Muscle layer of duodenum (tissue), 2 donors: ENCODE results near the gene PAM16.
"Not testable (repeated sequence)": the region's sequence is repeated elsewhere in the genome, so short reads cannot be mapped to it uniquely, and the experiment has no call there.

ENCODE experiments used
- H3K27ac ChIP-seq: one replicate; pipeline ENCODE4 v1.7.0; 2013; ENCODE audit warnings: mild to moderate bottlenecking, low read length
- H3K27me3 ChIP-seq: one replicate; pipeline ENCODE4 v1.7.0; 2013; ENCODE audit warnings: low read depth, mild to moderate bottlenecking, control low read depth, low read length
- H3K36me3 ChIP-seq, 2 donors: one replicate each; pipeline ENCODE4 v1.7.0; 2013; ENCODE audit warnings: low read length in 2 of 2, control low read depth in 1 of 2, mild to moderate bottlenecking in 1 of 2; ENCODE audit not compliant: insufficient read depth in 2 of 2, control insufficient read depth in 1 of 2
- H3K4me1 ChIP-seq, 2 donors: one replicate each; pipeline ENCODE4 v1.7.0; 2013; ENCODE audit warnings: low read length in 2 of 2, mild to moderate bottlenecking in 2 of 2, control low read depth in 1 of 2, moderate library complexity in 1 of 2; ENCODE audit not compliant: insufficient read depth in 2 of 2, control insufficient read depth in 1 of 2
- H3K4me3 ChIP-seq, 2 donors: one replicate each; pipeline ENCODE4 v1.7.0; 2013; ENCODE audit warnings: low read length in 2 of 2, low read depth in 1 of 2, mild to moderate bottlenecking in 1 of 2
- H3K9me3 ChIP-seq, 2 donors: one replicate each; pipeline ENCODE4 v1.7.0; 2013; ENCODE audit warnings: low read length in 2 of 2, control low read depth in 1 of 2, mild to moderate bottlenecking in 1 of 2; ENCODE audit not compliant: control insufficient read depth in 1 of 2
- donor health status: healthy.

PAM16 gene

GRCh38 chr16:4350787-4351659, at the start of gene PAM16:
Gene PAM16 (minus strand): TSS chr16:4351321. CDS start chr16:4351234, 87 bp downstream.
- H3K9me3 ChIP-seq = no peaks in the 10 kb centered on the region
- H3K27me3 ChIP-seq = no peaks in the 10 kb centered on the region
- peak within 1 kb of the TSS; percentile 45 for H3K27ac ChIP-seq
- H3K4me3 ChIP-seq = peak within 1 kb of the TSS; percentile 64 to 83
- peaks cover 0 to 5% of the 10 kb centered on the region in 2 donors for H3K36me3 ChIP-seq
- H3K4me1 ChIP-seq = peaks cover 4 to 9% of the 10 kb centered on the region in 2 donors

- Histone ChIP-seq H3K27me3 (no peaks in the 10 kb centered on the region), H3K36me3 (peaks cover 13 to 16% of the 10 kb centered on the region in 2 donors)
Measured at GRCh38 chr16:4399001-4399730, 48.0 kb upstream of the PAM16 start.

GRCh38 chr16:4395055-4395726, 44.1 kb upstream of the PAM16 start:
- Histone ChIP-seq H3K27me3 (no peaks in the 10 kb centered on the region), H3K4me3 (no peak overlapping the region), H3K4me1 (peaks cover 0 to 22% of the 10 kb centered on the region in 2 donors), H3K36me3 (peaks cover 16 to 19% of the 10 kb centered on the region in 2 donors), H3K27ac (no peak overlapping the region), H3K9me3 (no peaks in the 10 kb centered on the region)

More at GRCh38 chr16:4399001-4399730, 48.0 kb upstream of the PAM16 start:
- Histone ChIP-seq H3K4me1 (peaks cover 0 to 9% of the 10 kb centered on the region in 2 donors), H3K4me3 (no peak overlapping the region), H3K9me3 (no peaks in the 10 kb centered on the region), H3K27ac (no peak overlapping the region)

- Histone ChIP-seq H3K36me3 (peaks cover 14 to 23% of the 10 kb centered on the region in 2 donors), H3K4me1 (peaks cover 0 to 22% of the 10 kb centered on the region in 2 donors)
- H3K27me3 ChIP-seq, H3K4me3 ChIP-seq, H3K9me3 ChIP-seq, H3K27ac ChIP-seq: not testable (repeated sequence)
Measured at GRCh38 chr16:4393850-4394249, 42.7 kb upstream of the PAM16 start.

- Histone ChIP-seq H3K4me3 (no peak overlapping the region), H3K27ac (no peak overlapping the region), H3K9me3 (no peaks in the 10 kb centered on the region), H3K36me3 (peaks cover 14 to 28% of the 10 kb centered on the region in 2 donors), H3K4me1 (peaks cover 0 to 22% of the 10 kb centered on the region in 2 donors), H3K27me3 (no peaks in the 10 kb centered on the region)
Measured at GRCh38 chr16:4393240-4393600, 42.1 kb upstream of the PAM16 start.

- peaks cover 0 to 22% of the 10 kb centered on the region in 2 donors for H3K4me1 ChIP-seq
- no peak overlapping the region for H3K27ac ChIP-seq
- no peaks in the 10 kb centered on the region for H3K9me3 ChIP-seq
- peaks cover 14 to 34% of the 10 kb centered on the region in 2 donors for H3K36me3 ChIP-seq
- H3K27me3 ChIP-seq = no peaks in the 10 kb centered on the region
- H3K4me3 ChIP-seq = no peak overlapping the region
Measured at GRCh38 chr16:4392382-4393239, 41.5 kb upstream of the PAM16 start.

GRCh38 chr16:4391631-4392381, 40.7 kb upstream of the PAM16 start:
- Histone ChIP-seq H3K36me3 (peaks cover 19 to 37% of the 10 kb centered on the region in 2 donors), H3K9me3 (no peaks in the 10 kb centered on the region), H3K27ac (no peak overlapping the region), H3K4me3 (no peak overlapping the region), H3K27me3 (no peaks in the 10 kb centered on the region), H3K4me1 (peaks cover 0 to 22% of the 10 kb centered on the region in 2 donors)

- Histone ChIP-seq H3K4me3 (no peak overlapping the region), H3K36me3 (peaks cover 15 to 44% of the 10 kb centered on the region in 2 donors), H3K4me1 (peaks cover 0 to 22% of the 10 kb centered on the region in 2 donors), H3K27ac (no peak overlapping the region), H3K27me3 (no peaks in the 10 kb centered on the region), H3K9me3 (no peaks in the 10 kb centered on the region)
Measured at GRCh38 chr16:4390266-4391260, 39.4 kb upstream of the PAM16 start.

GRCh38 chr16:4389051-4389955, 38.2 kb upstream of the PAM16 start:
- no peaks in the 10 kb centered on the region for H3K9me3 ChIP-seq
- H3K36me3 ChIP-seq = peaks cover 7 to 36% of the 10 kb centered on the region in 2 donors
- peaks cover 0 to 18% of the 10 kb centered on the region in 2 donors for H3K4me1 ChIP-seq
- no peaks in the 10 kb centered on the region for H3K27me3 ChIP-seq
- H3K4me3 ChIP-seq = no peak overlapping the region
- no peak overlapping the region for H3K27ac ChIP-seq
